Measurements from ENCODE around the gene NRAP.
"Not testable (repeated sequence)": the region's sequence is repeated elsewhere in the genome, so short reads cannot be mapped to it uniquely, and the experiment has no call there.

The NRAP gene

DNA sequence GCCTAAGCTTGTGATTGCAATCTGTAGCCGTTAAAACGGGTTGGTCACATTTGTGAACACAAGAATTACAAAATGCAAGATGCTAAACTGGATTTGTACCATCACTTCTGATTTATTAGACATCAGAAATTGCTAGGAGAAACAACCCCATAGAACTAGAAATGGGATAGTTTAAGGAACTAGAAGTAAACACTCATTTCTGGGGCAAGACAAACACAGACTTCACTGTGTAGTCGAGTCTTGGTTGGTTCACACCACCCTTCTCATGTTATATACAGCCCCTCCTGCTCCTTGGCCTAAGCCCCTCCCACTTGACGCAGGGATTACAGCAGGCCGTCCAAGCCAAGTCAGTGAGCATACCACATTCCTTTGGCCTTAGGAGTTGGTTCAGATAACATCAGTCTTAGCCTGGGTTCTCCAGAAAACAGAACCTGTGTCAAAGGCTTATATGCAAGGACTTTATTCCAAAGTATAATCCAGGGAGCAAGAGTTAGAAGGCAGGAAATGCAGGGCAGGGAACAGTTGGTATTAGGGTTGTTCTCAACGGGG, 2.0 kb upstream of the NRAP start:
- Mint-ChIP-seq H3K27me3 (peaks cover 26 to 44% of the 10 kb centered on the region in 2 donors), H3K4me3 (no peak overlapping the region), H3K36me3 (peaks cover 0 to 4% of the 10 kb centered on the region in 2 donors), H3K27ac (no peak overlapping the region), H3K9me3 (peaks cover 4 to 6% of the 10 kb centered on the region in 2 donors), H3K4me1 (no peaks in the 10 kb centered on the region)
- no peak for DNase-seq
- ATAC-seq (replicated peaks), result no peak

DNA sequence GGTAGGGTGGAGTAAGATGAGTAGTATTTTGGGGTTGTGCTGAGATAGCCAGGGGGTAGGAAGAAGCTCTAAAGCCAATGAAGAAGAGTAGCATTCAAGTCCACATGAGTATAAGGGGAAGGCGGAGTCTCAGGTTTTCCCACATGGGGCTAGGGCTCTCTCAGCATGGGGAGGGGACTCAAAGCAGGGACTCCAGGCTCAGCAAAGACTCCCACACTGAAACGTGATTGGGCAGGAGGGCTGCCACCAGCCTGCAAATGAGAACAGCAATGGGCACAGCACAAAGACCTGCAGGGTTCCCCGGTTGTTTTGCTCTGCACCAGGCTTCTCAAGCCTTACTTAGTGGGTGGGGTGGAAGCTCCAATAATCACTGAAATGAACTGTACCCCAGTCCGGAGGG, 1.5 kb upstream of the NRAP start:
- H3K27me3 Mint-ChIP-seq, result peaks cover 26 to 40% of the 10 kb centered on the region in 2 donors
- ATAC-seq (replicated peaks) (no peak), DNase-seq (no peak)
- H3K9me3 Mint-ChIP-seq, result peaks cover 0 to 3% of the 10 kb centered on the region in 2 donors
- H3K4me3 Mint-ChIP-seq, result no peak overlapping the region
- no peaks in the 10 kb centered on the region for H3K36me3 Mint-ChIP-seq
- H3K4me1 Mint-ChIP-seq, result no peaks in the 10 kb centered on the region
- no peak overlapping the region for H3K27ac Mint-ChIP-seq

DNA sequence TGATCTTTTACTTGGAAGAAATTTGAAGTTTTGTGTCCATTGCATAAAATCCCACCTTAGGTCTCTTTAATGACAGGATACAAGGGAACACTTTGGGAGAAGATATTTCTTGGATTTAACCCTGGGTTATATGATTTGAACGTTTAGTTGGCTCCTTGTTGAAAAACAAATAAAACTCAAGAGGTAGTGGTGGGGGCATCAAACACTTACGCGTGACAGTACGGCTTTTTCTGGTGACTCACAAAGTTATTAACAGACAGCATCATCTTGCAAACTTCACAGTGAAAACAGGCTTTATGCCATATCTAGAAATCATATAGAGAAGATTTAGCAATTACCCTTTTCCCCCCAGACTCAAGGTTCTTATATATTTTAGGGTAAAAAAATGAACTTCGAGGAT, 699 bp downstream of the NRAP start:
- H3K36me3 Mint-ChIP-seq, result no peaks in the 10 kb centered on the region
- ATAC-seq (replicated peaks), result no peak
- H3K4me1 Mint-ChIP-seq, result no peaks in the 10 kb centered on the region
- DNase-seq, result no peak
- H3K9me3 Mint-ChIP-seq, result no peaks in the 10 kb centered on the region
- H3K27ac Mint-ChIP-seq, result no peak overlapping the region
- H3K4me3 Mint-ChIP-seq, result no peak overlapping the region
- peaks cover 20 to 34% of the 10 kb centered on the region in 2 donors for H3K27me3 Mint-ChIP-seq

GRCh38 chr10:113661332-113661731, 2.5 kb downstream of the NRAP start:
- no peak for ATAC-seq (replicated peaks)
- Mint-ChIP-seq H3K9me3 (no peaks in the 10 kb centered on the region), H3K36me3 (no peaks in the 10 kb centered on the region), H3K27ac (no peak overlapping the region), H3K27me3 (peaks cover 15 to 21% of the 10 kb centered on the region in 2 donors), H3K4me1 (no peaks in the 10 kb centered on the region), H3K4me3 (no peak overlapping the region)
- DNase-seq, result no peak

DNA sequence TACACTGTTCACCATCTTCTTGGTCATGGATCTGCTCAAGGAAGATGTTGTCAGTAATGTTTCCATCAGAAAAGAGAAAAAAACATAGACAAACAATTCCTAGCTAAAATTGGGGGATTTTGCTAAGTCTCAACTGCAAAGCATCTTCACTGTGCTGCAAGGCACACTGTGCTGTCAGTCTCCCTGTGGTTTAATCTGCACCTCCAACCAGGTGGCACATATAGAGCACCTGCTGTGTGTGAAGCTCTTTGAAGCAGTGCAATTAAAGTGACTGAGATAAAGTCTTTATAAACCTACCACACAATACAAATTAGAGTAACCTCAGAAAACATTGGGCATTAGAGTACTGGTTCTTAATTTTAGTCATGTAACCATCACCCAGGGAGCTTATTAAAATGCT, 6.3 kb downstream of the NRAP start:
- Mint-ChIP-seq H3K27ac (no peak overlapping the region), H3K36me3 (no peaks in the 10 kb centered on the region), H3K4me3 (no peak overlapping the region), H3K27me3 (peaks cover 32 to 37% of the 10 kb centered on the region in 2 donors), H3K9me3 (no peaks in the 10 kb centered on the region), H3K4me1 (no peaks in the 10 kb centered on the region)
- DNase-seq (no peak), ATAC-seq (replicated peaks) (no peak)

- no peak overlapping the region for H3K27ac Mint-ChIP-seq
- DNase-seq, result no peak
- H3K4me1 Mint-ChIP-seq, result no peaks in the 10 kb centered on the region
- no peaks in the 10 kb centered on the region for H3K9me3 Mint-ChIP-seq
- peaks cover 33 to 37% of the 10 kb centered on the region in 2 donors for H3K27me3 Mint-ChIP-seq
- ATAC-seq (replicated peaks), result no peak
- no peak overlapping the region for H3K4me3 Mint-ChIP-seq
- no peaks in the 10 kb centered on the region for H3K36me3 Mint-ChIP-seq
Observed at GRCh38 chr10:113656896-113657295, 6.9 kb downstream of the NRAP start.

- H3K4me3 Mint-ChIP-seq; H3K4me1 Mint-ChIP-seq; H3K9me3 Mint-ChIP-seq; H3K27ac Mint-ChIP-seq; DNase-seq; H3K36me3 Mint-ChIP-seq; ATAC-seq (replicated peaks): not testable (repeated sequence)
- peaks cover 27 to 30% of the 10 kb centered on the region in 2 donors for H3K27me3 Mint-ChIP-seq
Observed at GRCh38 chr10:113652456-113652855, 11.4 kb downstream of the NRAP start.

GRCh38 chr10:113651898-113652297, 11.9 kb downstream of the NRAP start:
- H3K27ac Mint-ChIP-seq, result no peak overlapping the region
- no peaks in the 10 kb centered on the region for H3K36me3 Mint-ChIP-seq
- H3K27me3 Mint-ChIP-seq, result peaks cover 27 to 31% of the 10 kb centered on the region in 2 donors

DNA sequence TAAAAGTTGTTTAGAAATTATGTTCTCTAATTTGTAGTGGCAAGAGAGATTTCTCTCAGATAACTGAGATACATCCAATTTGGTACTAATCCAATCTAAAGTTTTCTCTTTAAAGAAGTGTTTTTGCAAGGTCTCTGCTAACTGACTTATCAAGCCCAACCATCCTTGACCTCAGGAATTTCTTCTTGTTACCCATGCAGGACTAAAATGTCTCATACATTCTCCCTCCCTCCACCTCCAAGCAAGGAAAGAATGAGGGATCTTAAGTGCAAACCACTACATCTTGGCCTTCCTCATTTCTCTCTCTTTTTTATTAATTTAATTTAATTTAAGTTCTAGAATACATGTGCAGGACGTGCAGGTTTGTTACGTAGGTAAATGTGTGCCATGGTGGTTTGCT, 12.8 kb downstream of the NRAP start:
- ATAC-seq (replicated peaks) (no peak), DNase-seq (no peak)
- Mint-ChIP-seq H3K36me3 (no peaks in the 10 kb centered on the region), H3K27ac (no peak overlapping the region), H3K9me3 (no peaks in the 10 kb centered on the region), H3K4me1 (peaks cover 0 to 3% of the 10 kb centered on the region in 2 donors), H3K4me3 (no peak overlapping the region), H3K27me3 (peaks cover 20 to 31% of the 10 kb centered on the region in 2 donors)

More at GRCh38 chr10:113651898-113652297, 11.9 kb downstream of the NRAP start:
- no peaks in the 10 kb centered on the region for H3K9me3 Mint-ChIP-seq
- H3K4me3 Mint-ChIP-seq, result no peak overlapping the region
- ATAC-seq (replicated peaks) (no peak), DNase-seq (no peak)
- H3K4me1 Mint-ChIP-seq, result peaks cover 0 to 3% of the 10 kb centered on the region in 2 donors

- Mint-ChIP-seq H3K36me3 (no peaks in the 10 kb centered on the region), H3K27ac (no peak overlapping the region), H3K4me1 (peaks cover 0 to 3% of the 10 kb centered on the region in 2 donors), H3K4me3 (no peak overlapping the region), H3K27me3 (peaks cover 17 to 29% of the 10 kb centered on the region in 2 donors), H3K9me3 (no peaks in the 10 kb centered on the region)
- no peak for ATAC-seq (replicated peaks)
- DNase-seq, result no peak
Observed at GRCh38 chr10:113650172-113650571, 13.7 kb downstream of the NRAP start.

GRCh38 chr10:113648478-113648877, 15.4 kb downstream of the NRAP start:
- Mint-ChIP-seq H3K27me3 (peaks cover 5 to 16% of the 10 kb centered on the region in 2 donors), H3K36me3 (no peaks in the 10 kb centered on the region), H3K27ac (no peak overlapping the region), H3K9me3 (no peaks in the 10 kb centered on the region), H3K4me1 (peaks cover 0 to 3% of the 10 kb centered on the region in 2 donors), H3K4me3 (no peak overlapping the region)
- no peak for DNase-seq
- ATAC-seq (replicated peaks), result no peak

- peaks cover 8 to 15% of the 10 kb centered on the region in 2 donors for H3K27me3 Mint-ChIP-seq
- H3K36me3 Mint-ChIP-seq, result no peaks in the 10 kb centered on the region
- no peak overlapping the region for H3K4me3 Mint-ChIP-seq
- no peak for ATAC-seq (replicated peaks)
- H3K4me1 Mint-ChIP-seq, result peaks cover 0 to 3% of the 10 kb centered on the region in 2 donors
- H3K27ac Mint-ChIP-seq, result no peak overlapping the region
- no peaks in the 10 kb centered on the region for H3K9me3 Mint-ChIP-seq
- DNase-seq, result no peak
Observed at GRCh38 chr10:113647812-113648211, 16.0 kb downstream of the NRAP start.

- no peaks in the 10 kb centered on the region for H3K9me3 Mint-ChIP-seq
- no peak overlapping the region for H3K27ac Mint-ChIP-seq
- DNase-seq (no peak), ATAC-seq (replicated peaks) (no peak)
- peaks cover 0 to 3% of the 10 kb centered on the region in 2 donors for H3K4me1 Mint-ChIP-seq
- H3K4me3 Mint-ChIP-seq, result no peak overlapping the region
- H3K27me3 Mint-ChIP-seq, result peaks cover 9 to 21% of the 10 kb centered on the region in 2 donors
- H3K36me3 Mint-ChIP-seq, result no peaks in the 10 kb centered on the region
Observed at GRCh38 chr10:113646336-113647201, 17.3 kb downstream of the NRAP start.

DNA sequence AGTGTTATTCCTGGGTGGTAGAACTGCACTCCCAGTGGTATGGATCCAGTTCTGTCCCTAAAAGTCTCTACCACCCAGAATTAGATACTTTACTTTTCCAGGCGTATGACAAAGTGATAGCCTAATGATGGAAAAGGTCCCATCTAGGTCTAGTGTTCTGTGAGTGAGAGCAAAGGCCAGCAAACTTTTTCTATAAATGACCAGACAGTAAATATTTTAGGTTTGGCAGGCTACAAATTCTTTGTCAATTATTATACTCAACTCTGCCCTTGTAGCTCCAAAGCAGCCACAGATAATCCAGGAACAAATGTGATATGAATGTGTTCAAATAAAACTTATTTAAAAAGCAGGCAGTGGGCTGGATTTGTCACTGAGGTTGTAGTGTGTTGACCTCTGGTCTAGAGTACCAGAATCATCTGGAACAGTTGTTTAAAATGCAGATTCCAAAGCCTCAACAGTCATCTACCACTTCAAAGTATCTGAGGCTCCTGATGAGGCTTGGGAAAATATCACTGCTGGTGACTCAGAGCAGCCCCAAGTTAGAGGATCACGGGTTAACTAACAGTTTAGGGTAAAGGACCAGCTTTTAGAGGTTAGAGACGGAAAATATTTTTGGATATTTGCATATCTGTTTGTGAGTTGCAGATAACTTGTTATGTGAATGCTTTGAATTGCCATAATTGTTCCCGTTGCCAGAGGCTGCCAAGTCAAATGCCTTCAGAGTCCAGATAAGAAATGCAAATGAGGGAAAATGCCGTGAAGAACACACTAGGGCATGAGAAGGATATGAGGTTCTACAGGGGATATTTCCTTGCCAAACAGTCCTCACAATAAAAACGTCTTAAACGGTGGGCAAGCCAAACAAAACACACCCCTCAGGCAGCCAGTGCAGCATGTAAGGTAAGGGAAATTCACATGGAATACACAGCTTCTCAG, 19.4 kb downstream of the NRAP start:
- DNase-seq (no peak), ATAC-seq (replicated peaks) (no peak)
- no peaks in the 10 kb centered on the region for H3K36me3 Mint-ChIP-seq
- no peak overlapping the region for H3K27ac Mint-ChIP-seq
- peaks cover 15 to 29% of the 10 kb centered on the region in 2 donors for H3K27me3 Mint-ChIP-seq
- H3K4me1 Mint-ChIP-seq, result peaks cover 0 to 3% of the 10 kb centered on the region in 2 donors
- H3K4me3 Mint-ChIP-seq, result no peak overlapping the region
- H3K9me3 Mint-ChIP-seq, result no peaks in the 10 kb centered on the region

Data from stimulated activated naive B cell treated with anti-CD40 and anti-IgM and Interleukin-4, amounts not matched to agents 10 μg/mL and 1 μg/mL and 100 μg/mL, for 72 hours (primary cell).